ENCODE results near the gene SLC39A5.

The SLC39A5 gene

GRCh38 chr12:56229916-56230431, at the start of gene SLC39A5:
TSS of gene SLC39A5 (plus strand) at chr12:56230051. CDS start at chr12:56231275, 1,224 bp downstream.
- DNase-seq (ENCODE audit: low read depth): no peak

- DNase-seq (ENCODE audit: low read depth): no peak
These were observed 42.9 kb upstream of the SLC39A5 start for GRCh38 chr12:56186957-56187356.

GRCh38 chr12:56188131-56188777, 41.6 kb upstream of the SLC39A5 start:
- DNase-seq (ENCODE audit: low read depth): peak; percentile 37

GRCh38 chr12:56188778-56189098, 41.1 kb upstream of the SLC39A5 start:
- DNase-seq (ENCODE audit: low read depth): peak; percentile 29

- DNase-seq (ENCODE audit: low read depth): peak; percentile 92
These were observed 40.5 kb upstream of the SLC39A5 start, which contains the start of gene SMARCC2 for GRCh38 chr12:56189099-56189917. TSS of gene SMARCC2 (minus strand) at chr12:56189483. CDS start at chr12:56189461, 22 bp downstream.

- DNase-seq (ENCODE audit: low read depth): peak; percentile 87
These were observed 39.7 kb upstream of the SLC39A5 start for GRCh38 chr12:56189918-56190694.

GRCh38 chr12:56190695-56191155, 39.1 kb upstream of the SLC39A5 start:
- no peak for DNase-seq (ENCODE audit: low read depth)

- no peak for DNase-seq (ENCODE audit: low read depth)
These were observed 37.3 kb upstream of the SLC39A5 start for GRCh38 chr12:56192582-56192981.

GRCh38 chr12:56193025-56193578, 36.7 kb upstream of the SLC39A5 start:
- DNase-seq (ENCODE audit: low read depth): peak; percentile 93

- peak; percentile 95 for DNase-seq (ENCODE audit: low read depth)
These were observed 32.9 kb upstream of the SLC39A5 start for GRCh38 chr12:56196818-56197550.

- DNase-seq (ENCODE audit: low read depth): no peak
These were observed 31.8 kb upstream of the SLC39A5 start for GRCh38 chr12:56197921-56198635.

GRCh38 chr12:56198836-56199235, 31.0 kb upstream of the SLC39A5 start:
- DNase-seq (ENCODE audit: low read depth): no peak

GRCh38 chr12:56202366-56202765, 27.5 kb upstream of the SLC39A5 start:
- no peak for DNase-seq (ENCODE audit: low read depth)

- no peak for DNase-seq (ENCODE audit: low read depth)
These were observed 27.0 kb upstream of the SLC39A5 start for GRCh38 chr12:56202838-56203237.

GRCh38 chr12:56204275-56204674, 25.6 kb upstream of the SLC39A5 start:
- DNase-seq (ENCODE audit: low read depth): no peak

- no peak for DNase-seq (ENCODE audit: low read depth)
These were observed 24.4 kb upstream of the SLC39A5 start for GRCh38 chr12:56205445-56205844.

GRCh38 chr12:56206452-56207166, 23.2 kb upstream of the SLC39A5 start:
- DNase-seq (ENCODE audit: low read depth): peak; percentile 76

GRCh38 chr12:56208006-56208405, 21.8 kb upstream of the SLC39A5 start:
- no peak for DNase-seq (ENCODE audit: low read depth)

GRCh38 chr12:56212361-56212760, 17.5 kb upstream of the SLC39A5 start:
- no peak for DNase-seq (ENCODE audit: low read depth)

GRCh38 chr12:56213878-56214277, 16.0 kb upstream of the SLC39A5 start:
- peak; percentile 0 for DNase-seq (ENCODE audit: low read depth)
